ENCODE data around the gene MST1.

GRCh38 chr3:49700014-49700413 is 10.7 kb upstream of the MST1 start:
- TF ChIP-seq CTCF (conservative IDR thresholded peaks at IDR 0.05 in 1 of 2, IDR thresholded peaks at IDR 0.05 in 1 of 2; ENCODE audit: low read depth in 1 of 2, low read length in 2 of 2) (no peak), EZH2 (IDR thresholded peaks at IDR 0.05; ENCODE audit: low read length, missing control alignments) (no peak)
